ENCODE results near the gene BCL7B.
"Not testable (repeated sequence)": the region's sequence is repeated elsewhere in the genome, so short reads cannot be mapped to it uniquely, and the experiment has no call there.

GRCh38 chr7:73538510-73538909 lies 19.0 kb downstream of the BCL7B start:
- TF ChIP-seq CTCF (conservative IDR thresholded peaks at IDR 0.05; ENCODE audit: low read depth in 2 of 2); STAT1 (IDR thresholded peaks at IDR 0.05; ENCODE audit: unreplicated experiment); REST (IDR thresholded peaks at IDR 0.05; ENCODE audit: unreplicated experiment): not testable (repeated sequence)
